BJ (cell line): Measurements from ENCODE around the gene PTPMT1. TPM values are rescaled to one million over a fixed set of nuclear protein-coding genes. Genes with fewer than 3 reads are reported as not detected.
"Not testable (repeated sequence)": the region's sequence is repeated elsewhere in the genome, so short reads cannot be mapped to it uniquely, and the experiment has no call there.

Experiments
- CTCF ChIA-PET: fragments of 350-600 bp; formaldehyde crosslinking; extraction: SDS; loops from one replicate; lab custom pipeline; 2021; ENCODE audit warnings: antibody characterized with exemption, inconsistent platforms; lab: Yijun Ruan, JAX
- POLR2A ChIA-PET: fragments of 300-600 bp; sonication (Branson Sonifier 250); formaldehyde crosslinking; extraction: SDS; loops from one replicate; lab custom pipeline; 2021; ENCODE audit warnings: antibody characterized with exemption; lab: Charles Lee
- DNase-seq: peaks from one replicate; pipeline ENCODE4 v3.0.0-alpha.2; 2011; ENCODE audit warnings: low read depth
- H3K27me3 ChIP-seq: 2 replicates; pipeline ENCODE4 v1.6.0; 2011; ENCODE audit warnings: low read length; ENCODE audit not compliant: control insufficient read depth, insufficient read depth
- H3K36me3 ChIP-seq: 2 replicates; pipeline ENCODE4 v1.5.1; 2011; ENCODE audit warnings: low read length; ENCODE audit not compliant: control insufficient read depth, insufficient read depth
- H3K4me3 ChIP-seq: 2 replicates; pipeline ENCODE4 v1.5.1; 2011; ENCODE audit warnings: low read depth, mild to moderate bottlenecking, control low read depth, low read length
- CTCF ChIP-seq: IDR thresholded peaks from 2 replicates; pipeline ENCODE4 v1.5.1; 2011; ENCODE audit warnings: low read depth, mild to moderate bottlenecking, control low read depth, inconsistent platforms, low read length, moderate library complexity; ENCODE audit not compliant: insufficient read depth
- polyA plus RNA-seq: library from polyadenylated mRNA; depleted of rRNA; stranded (reverse); fragments of >200 nt; gene quantifications from 2 replicates; pipeline ENCODE4 v1.2.3, GENCODE V29; 2011

PTPMT1 gene
- polyA plus RNA-seq, 1 experiment = 61.9 TPM

GRCh38 chr11:47538741-47539565 lies 26.4 kb upstream of the PTPMT1 start:
- no peak for DNase-seq
- no peaks in the 10 kb centered on the region for H3K27me3 ChIP-seq
- no peaks in the 10 kb centered on the region for H3K36me3 ChIP-seq
- ChIA-PET POLR2A (interaction anchor here (0.8 kb wide), 1 partner anchor 14 kb away, joined by 9 read pairs; no protein-coding TSS in a partner anchor), CTCF (interaction anchor here (0.6 to 8.9 kb wide), 3 partner anchors 14 to 695 kb away, joined by 3 to 45 read pairs (median 3); partner anchors contain the start of genes CELF1 and NDUFS3)
- H3K4me3 ChIP-seq = no peak overlapping the region
- no peak for TF ChIP-seq CTCF

GRCh38 chr11:47539681-47540039 lies 25.7 kb upstream of the PTPMT1 start:
- TF ChIP-seq CTCF = no peak
- POLR2A ChIA-PET = no interaction called here
- Histone ChIP-seq H3K27me3 (no peaks in the 10 kb centered on the region), H3K36me3 (no peaks in the 10 kb centered on the region), H3K4me3 (no peak overlapping the region)
- CTCF ChIA-PET = interaction anchor here (0.6 to 8.9 kb wide), 3 partner anchors 13 to 696 kb away, joined by 3 to 45 read pairs (median 5); partner anchors contain the start of gene CELF1
- DNase-seq = no peak

- ChIA-PET CTCF (interaction anchor here (1.2 to 8.9 kb wide), 3 partner anchors 11 to 16 kb away, joined by 3 to 45 read pairs (median 5); partner anchors contain the start of gene CELF1), POLR2A (no interaction called here)
- TF ChIP-seq CTCF = no peak
- no peak for DNase-seq
- no peak overlapping the region for H3K4me3 ChIP-seq
- no peaks in the 10 kb centered on the region for H3K36me3 ChIP-seq
- no peaks in the 10 kb centered on the region for H3K27me3 ChIP-seq
Measured at GRCh38 chr11:47541070-47541469, 24.3 kb upstream of the PTPMT1 start.

- ChIA-PET CTCF (interaction anchor here (1.3 kb wide), 1 partner anchor 9 kb away, joined by 6 read pairs; no protein-coding TSS in a partner anchor), POLR2A (no interaction called here)
- no peak for TF ChIP-seq CTCF
- H3K27me3 ChIP-seq = no peaks in the 10 kb centered on the region
- no peak overlapping the region for H3K4me3 ChIP-seq
- no peak for DNase-seq
- H3K36me3 ChIP-seq = no peaks in the 10 kb centered on the region
Measured at GRCh38 chr11:47545298-47545697, 20.1 kb upstream of the PTPMT1 start.

GRCh38 chr11:47546274-47546673 lies 19.1 kb upstream of the PTPMT1 start:
- POLR2A ChIA-PET, H3K27me3 ChIP-seq, H3K4me3 ChIP-seq, DNase-seq, H3K36me3 ChIP-seq: not testable (repeated sequence)
- CTCF ChIA-PET = interaction anchor here (1.3 kb wide), 1 partner anchor 10 kb away, joined by 6 read pairs; no protein-coding TSS in a partner anchor
